ENCODE measurements around the gene CACNA1E. TPM values are rescaled to one million over a fixed set of nuclear protein-coding genes. Genes with fewer than 3 reads are reported as not detected.

CACNA1E gene
- total RNA-seq, 3 donors from 2014 or later (not counting 1 experiment from before 2014, with no cell fraction given): 0.40 TPM; not detected in 2

DNA sequence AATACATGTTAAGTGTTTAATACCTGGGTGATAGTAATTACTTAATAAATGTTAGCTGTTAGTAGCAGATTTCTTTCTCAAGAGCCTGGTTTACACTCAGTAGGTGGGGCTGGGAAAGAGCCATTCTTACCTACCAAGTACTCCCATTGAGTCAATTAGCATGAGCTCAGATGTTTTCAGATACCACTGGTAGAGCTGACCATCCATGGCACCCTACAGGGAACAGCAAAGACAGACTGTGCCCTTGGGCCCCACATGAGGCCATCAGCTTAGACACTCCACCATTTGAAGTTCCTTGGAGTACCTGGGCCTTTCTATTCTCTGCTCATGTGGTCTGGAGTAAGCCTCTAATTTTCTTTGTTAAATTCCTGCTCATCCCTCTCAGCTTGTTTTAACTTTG, 179.3 kb downstream of the CACNA1E start:
- ATAC-seq (no peak), DNase-seq (no peak)
- H3K27ac ChIP-seq (ENCODE audit: low read length): no peak overlapping the region
- TF ChIP-seq, protein P1, sequence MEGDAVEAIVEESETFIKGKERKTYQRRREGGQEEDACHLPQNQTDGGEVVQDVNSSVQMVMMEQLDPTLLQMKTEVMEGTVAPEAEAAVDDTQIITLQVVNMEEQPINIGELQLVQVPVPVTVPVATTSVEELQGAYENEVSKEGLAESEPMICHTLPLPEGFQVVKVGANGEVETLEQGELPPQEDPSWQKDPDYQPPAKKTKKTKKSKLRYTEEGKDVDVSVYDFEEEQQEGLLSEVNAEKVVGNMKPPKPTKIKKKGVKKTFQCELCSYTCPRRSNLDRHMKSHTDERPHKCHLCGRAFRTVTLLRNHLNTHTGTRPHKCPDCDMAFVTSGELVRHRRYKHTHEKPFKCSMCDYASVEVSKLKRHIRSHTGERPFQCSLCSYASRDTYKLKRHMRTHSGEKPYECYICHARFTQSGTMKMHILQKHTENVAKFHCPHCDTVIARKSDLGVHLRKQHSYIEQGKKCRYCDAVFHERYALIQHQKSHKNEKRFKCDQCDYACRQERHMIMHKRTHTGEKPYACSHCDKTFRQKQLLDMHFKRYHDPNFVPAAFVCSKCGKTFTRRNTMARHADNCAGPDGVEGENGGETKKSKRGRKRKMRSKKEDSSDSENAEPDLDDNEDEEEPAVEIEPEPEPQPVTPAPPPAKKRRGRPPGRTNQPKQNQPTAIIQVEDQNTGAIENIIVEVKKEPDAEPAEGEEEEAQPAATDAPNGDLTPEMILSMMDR (IDR thresholded peaks at IDR 0.05): no peak
- H3K9me3 ChIP-seq (ENCODE audit: control insufficient read depth, insufficient read depth, low read length): no peaks in the 10 kb centered on the region
- Mint-ChIP-seq H3K4me3 (no peak overlapping the region), H3K36me3 (no peaks in the 10 kb centered on the region), H3K4me1 (no peaks in the 10 kb centered on the region), H3K27ac (no peak overlapping the region), H3K27me3 (ENCODE audit: low read depth in 2 of 2) (peaks cover 0 to 12% of the 10 kb centered on the region in 2 donors), H3K9me3 (no peaks in the 10 kb centered on the region)
- H3K4me1 ChIP-seq (ENCODE audit: control insufficient read depth, insufficient read depth, low read length): no peaks in the 10 kb centered on the region
- no peaks in the 10 kb centered on the region for H3K36me3 ChIP-seq (ENCODE audit: control insufficient read depth, insufficient read depth, low read length)
- no peaks in the 10 kb centered on the region for H3K27me3 ChIP-seq (ENCODE audit: control insufficient read depth, insufficient read depth, low read length)
- H3K4me3 ChIP-seq (ENCODE audit: low read length): no peak overlapping the region
- intact Hi-C loops (cut with micrococcal nuclease): no loop called here

GRCh38 chr1:181664543-181664942, 181.2 kb downstream of the CACNA1E start:
- no peaks in the 10 kb centered on the region for H3K27me3 ChIP-seq (ENCODE audit: control insufficient read depth, insufficient read depth, low read length)
- Mint-ChIP-seq H3K27me3 (ENCODE audit: low read depth in 2 of 2) (peaks cover 0 to 11% of the 10 kb centered on the region in 2 donors), H3K4me3 (no peak overlapping the region), H3K9me3 (no peaks in the 10 kb centered on the region), H3K36me3 (no peaks in the 10 kb centered on the region), H3K4me1 (no peaks in the 10 kb centered on the region), H3K27ac (no peak overlapping the region)
- 88% methylated on average over 1 of the region's 2 CpGs for WGBS (ENCODE audit: insufficient coverage)
- H3K4me1 ChIP-seq (ENCODE audit: control insufficient read depth, insufficient read depth, low read length): no peaks in the 10 kb centered on the region
- H3K36me3 ChIP-seq (ENCODE audit: control insufficient read depth, insufficient read depth, low read length): no peaks in the 10 kb centered on the region
- TF ChIP-seq, protein P1 (IDR thresholded peaks at IDR 0.05): no peak
- no peaks in the 10 kb centered on the region for H3K9me3 ChIP-seq (ENCODE audit: control insufficient read depth, insufficient read depth, low read length)
- H3K27ac ChIP-seq (ENCODE audit: low read length): no peak overlapping the region
- intact Hi-C loops (cut with micrococcal nuclease): no loop called here
- no peak overlapping the region for H3K4me3 ChIP-seq (ENCODE audit: low read length)
- ATAC-seq (no peak), DNase-seq (no peak)

DNA sequence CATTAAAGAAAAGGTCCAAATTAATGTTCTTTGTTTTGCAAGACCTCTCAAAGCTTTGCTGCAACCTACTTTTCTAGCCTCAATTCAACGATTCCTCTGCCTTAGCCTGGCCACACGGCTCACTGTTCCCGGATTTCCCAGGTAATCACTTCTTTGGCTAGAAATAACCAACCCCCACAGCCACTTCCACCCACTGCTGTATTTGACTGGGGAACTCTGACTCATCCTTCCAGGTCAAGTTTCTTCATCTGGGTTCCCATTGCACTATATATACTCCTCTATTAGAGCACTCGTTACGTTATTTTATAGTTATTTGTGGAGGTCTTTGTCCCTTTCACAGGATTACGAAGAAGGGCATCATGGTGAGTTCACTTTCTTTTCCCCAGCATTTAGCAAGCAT, 185.9 kb downstream of the CACNA1E start:
- Mint-ChIP-seq H3K9me3 (peaks cover 3 to 4% of the 10 kb centered on the region in 2 donors), H3K36me3 (no peaks in the 10 kb centered on the region), H3K27ac (no peak overlapping the region), H3K4me1 (no peaks in the 10 kb centered on the region), H3K4me3 (no peak overlapping the region), H3K27me3 (ENCODE audit: low read depth in 2 of 2) (peaks cover 0 to 6% of the 10 kb centered on the region in 2 donors)
- Histone ChIP-seq H3K27me3 (ENCODE audit: control insufficient read depth, insufficient read depth, low read length) (no peaks in the 10 kb centered on the region), H3K4me3 (ENCODE audit: low read length) (no peak overlapping the region), H3K36me3 (ENCODE audit: control insufficient read depth, insufficient read depth, low read length) (no peaks in the 10 kb centered on the region), H3K4me1 (ENCODE audit: control insufficient read depth, insufficient read depth, low read length) (no peaks in the 10 kb centered on the region), H3K9me3 (ENCODE audit: control insufficient read depth, insufficient read depth, low read length) (no peaks in the 10 kb centered on the region), H3K27ac (ENCODE audit: low read length) (no peak overlapping the region)
- intact Hi-C loops (cut with micrococcal nuclease): no loop called here
- TF ChIP-seq, protein P1 (IDR thresholded peaks at IDR 0.05): no peak
- DNase-seq (no peak), ATAC-seq (no peak)
- WGBS (ENCODE audit: insufficient coverage): 69% methylated on average over 4 of the region's 6 CpGs

DNA sequence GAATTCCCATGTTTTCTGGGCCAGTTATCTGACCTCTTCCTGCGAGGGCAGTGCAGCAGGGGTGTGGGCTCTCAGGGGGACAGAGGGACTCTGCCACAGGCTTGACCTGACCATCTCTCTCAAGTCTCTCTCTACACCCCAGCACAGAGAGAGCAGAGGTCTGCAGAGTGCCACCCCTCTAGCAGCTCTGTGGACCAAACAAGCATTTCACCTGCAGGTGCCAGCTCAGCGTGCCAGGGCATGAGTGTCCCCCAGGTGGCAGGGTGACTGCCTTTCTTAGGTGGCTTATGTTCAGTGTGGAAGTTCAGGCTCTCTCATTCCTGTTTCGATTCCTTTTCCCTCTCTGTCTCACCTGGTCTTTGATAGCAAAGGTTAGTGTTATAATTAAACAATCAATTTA, 191.3 kb downstream of the CACNA1E start:
- H3K9me3 ChIP-seq (ENCODE audit: control insufficient read depth, insufficient read depth, low read length): no peaks in the 10 kb centered on the region
- no peak for ATAC-seq
- no peak overlapping the region for H3K27ac ChIP-seq (ENCODE audit: low read length)
- H3K4me1 ChIP-seq (ENCODE audit: control insufficient read depth, insufficient read depth, low read length): no peaks in the 10 kb centered on the region
- H3K36me3 Mint-ChIP-seq: no peaks in the 10 kb centered on the region
- TF ChIP-seq, protein P1 (IDR thresholded peaks at IDR 0.05): no peak
- H3K9me3 Mint-ChIP-seq: peaks cover 3 to 4% of the 10 kb centered on the region in 2 donors
- no peaks in the 10 kb centered on the region for H3K27me3 ChIP-seq (ENCODE audit: control insufficient read depth, insufficient read depth, low read length)
- DNase-seq: no peak
- peaks cover 0 to 3% of the 10 kb centered on the region in 2 donors for H3K27me3 Mint-ChIP-seq (ENCODE audit: low read depth in 2 of 2)
- 78% methylated on average over 2 of the region's 3 CpGs for WGBS (ENCODE audit: insufficient coverage)
- no peak overlapping the region for H3K27ac Mint-ChIP-seq
- no peak overlapping the region for H3K4me3 Mint-ChIP-seq
- no peaks in the 10 kb centered on the region for H3K4me1 Mint-ChIP-seq
- H3K4me3 ChIP-seq (ENCODE audit: low read length): no peak overlapping the region
- intact Hi-C loops (cut with micrococcal nuclease): no loop called here
- no peaks in the 10 kb centered on the region for H3K36me3 ChIP-seq (ENCODE audit: control insufficient read depth, insufficient read depth, low read length)

Data from natural killer cell (primary cell).